HG03039 (cell line): ENCODE measurements around the gene PPP6R1.

Experiments used
- ATAC-seq: cut with Tn5 transposase; IDR thresholded peaks from one replicate; pipeline ENCODE4 v1.9.1; 2021; ENCODE audit warnings: mild to moderate bottlenecking, moderate library complexity; ENCODE audit not compliant: unreplicated experiment

Gene PPP6R1

DNA sequence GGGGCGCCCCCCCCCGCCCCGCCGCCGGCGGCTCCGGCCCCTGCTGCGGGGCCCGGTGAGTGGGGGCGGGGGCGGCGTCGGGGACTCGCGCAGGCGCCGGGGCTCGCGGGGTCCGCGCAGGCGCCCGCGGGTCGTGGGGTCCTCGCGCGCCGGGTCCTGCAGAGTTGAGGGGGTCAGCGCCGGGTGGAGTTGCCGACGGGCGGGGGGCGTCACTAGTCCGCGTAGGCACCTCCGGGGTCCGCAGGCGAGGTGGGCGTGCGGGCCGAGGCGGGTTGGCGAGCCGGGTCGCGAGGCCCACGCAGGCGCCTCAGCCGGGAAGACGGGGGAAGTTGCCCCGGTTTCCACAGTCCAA is 365 bp downstream of the PPP6R1 start:
- peak; percentile 15 for ATAC-seq

- ATAC-seq, result no peak
These were observed 1.1 kb downstream of the PPP6R1 start for GRCh38 chr19:55257461-55258420.

GRCh38 chr19:55256562-55257460 is 2.0 kb downstream of the PPP6R1 start:
- ATAC-seq, result no peak

GRCh38 chr19:55255618-55256423 is 3.0 kb downstream of the PPP6R1 start:
- ATAC-seq, result no peak

- no peak for ATAC-seq
These were observed 4.2 kb downstream of the PPP6R1 start for GRCh38 chr19:55254625-55254977.

DNA sequence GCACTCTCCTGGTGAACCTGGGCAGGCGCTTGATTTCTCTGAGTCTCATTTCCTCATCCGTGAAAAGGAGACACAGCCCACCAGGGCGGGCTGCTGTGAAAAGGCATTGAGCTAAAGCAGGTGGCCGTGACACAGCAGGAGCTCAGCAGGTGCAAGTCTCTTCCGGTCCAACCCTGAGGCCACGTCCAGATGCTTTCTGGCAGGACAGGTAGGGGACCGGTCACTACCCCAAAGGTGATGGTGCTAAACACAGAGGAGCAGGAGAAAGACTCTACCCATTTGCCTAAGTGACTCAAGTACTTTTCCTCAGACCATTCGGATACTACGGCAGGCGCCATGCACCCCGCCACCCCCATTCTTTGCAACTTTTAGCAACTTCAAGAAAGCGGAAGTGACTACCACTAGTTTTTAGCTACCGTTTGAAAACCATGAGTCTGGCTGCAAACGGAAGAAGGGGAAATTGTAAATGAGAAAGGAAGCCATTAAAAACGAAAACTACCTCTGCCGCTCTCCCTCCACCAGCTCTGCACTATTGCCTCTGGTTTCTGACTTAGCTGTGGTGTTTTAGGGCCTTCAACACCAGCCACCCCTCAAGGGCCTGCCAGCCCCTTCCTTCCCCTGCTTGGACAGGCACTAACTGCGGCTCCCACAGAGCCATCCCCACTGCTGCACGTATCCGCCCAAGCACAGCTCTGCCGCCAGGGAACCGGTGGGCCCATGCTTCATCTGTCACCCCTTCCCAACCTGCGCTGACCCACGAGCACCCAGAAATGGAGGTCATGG is 4.8 kb downstream of the PPP6R1 start:
- no peak for ATAC-seq

GRCh38 chr19:55252760-55253663 is 5.8 kb downstream of the PPP6R1 start:
- ATAC-seq, result no peak

DNA sequence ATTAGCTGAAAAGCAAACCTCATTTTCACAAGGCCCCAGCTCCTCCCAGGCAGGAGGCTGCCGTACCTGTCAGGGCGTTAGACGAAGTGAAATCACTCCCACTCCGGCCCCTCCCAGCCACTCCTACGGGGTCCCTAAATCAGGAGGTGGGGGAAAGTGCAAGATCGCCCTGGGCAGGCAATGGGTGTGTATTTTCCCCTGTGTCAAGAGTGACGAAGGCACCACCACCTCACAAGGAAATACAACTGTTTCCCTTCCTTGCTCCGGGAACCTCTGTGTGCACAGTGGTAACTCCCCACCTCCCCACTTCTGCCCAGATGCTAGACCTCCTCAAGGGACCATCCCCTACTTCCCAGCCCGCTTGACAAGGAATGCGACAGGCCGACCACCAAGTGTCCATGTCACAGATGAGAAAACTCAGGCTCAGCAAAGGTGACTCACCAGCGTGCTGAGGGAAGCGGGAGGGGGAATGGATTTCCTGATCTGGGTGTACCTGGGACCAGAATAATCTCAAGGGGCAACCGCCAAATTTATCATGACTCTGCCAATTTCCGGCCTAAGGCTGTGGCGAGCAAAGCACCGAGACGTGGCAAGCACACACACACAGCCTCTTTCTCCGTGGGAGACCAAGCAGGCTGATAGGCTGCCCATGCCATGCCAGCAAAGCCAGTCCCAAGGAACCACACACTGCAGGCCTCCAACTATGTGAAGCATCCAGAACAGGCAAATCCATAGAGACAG is 7.3 kb downstream of the PPP6R1 start:
- no peak for ATAC-seq

- no peak for ATAC-seq
These were observed 8.4 kb downstream of the PPP6R1 start for GRCh38 chr19:55250262-55251036.

- ATAC-seq, result no peak
These were observed 9.0 kb downstream of the PPP6R1 start for GRCh38 chr19:55249841-55250240.

DNA sequence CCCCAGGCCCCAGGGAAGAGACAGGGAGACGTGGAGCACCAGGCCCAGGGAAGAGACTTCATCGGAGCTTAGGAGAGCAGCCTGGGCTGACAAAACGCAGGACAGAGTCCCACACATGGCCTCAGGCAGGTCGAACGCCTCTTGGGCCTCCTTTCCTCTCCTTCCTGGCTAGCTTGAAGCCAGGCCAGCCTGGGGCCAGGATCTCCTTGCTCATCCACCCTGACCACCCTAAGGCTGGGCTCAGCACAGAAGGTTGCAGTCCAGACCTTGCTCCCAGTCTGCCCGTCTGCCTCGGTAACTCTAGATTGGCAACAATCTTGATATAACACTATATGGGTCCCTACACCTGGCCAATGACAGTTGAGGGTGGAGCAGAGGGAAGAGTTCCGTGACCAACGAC is 10.1 kb downstream of the PPP6R1 start:
- ATAC-seq, result no peak

GRCh38 chr19:55248166-55248675 is 10.6 kb downstream of the PPP6R1 start:
- no peak for ATAC-seq

DNA sequence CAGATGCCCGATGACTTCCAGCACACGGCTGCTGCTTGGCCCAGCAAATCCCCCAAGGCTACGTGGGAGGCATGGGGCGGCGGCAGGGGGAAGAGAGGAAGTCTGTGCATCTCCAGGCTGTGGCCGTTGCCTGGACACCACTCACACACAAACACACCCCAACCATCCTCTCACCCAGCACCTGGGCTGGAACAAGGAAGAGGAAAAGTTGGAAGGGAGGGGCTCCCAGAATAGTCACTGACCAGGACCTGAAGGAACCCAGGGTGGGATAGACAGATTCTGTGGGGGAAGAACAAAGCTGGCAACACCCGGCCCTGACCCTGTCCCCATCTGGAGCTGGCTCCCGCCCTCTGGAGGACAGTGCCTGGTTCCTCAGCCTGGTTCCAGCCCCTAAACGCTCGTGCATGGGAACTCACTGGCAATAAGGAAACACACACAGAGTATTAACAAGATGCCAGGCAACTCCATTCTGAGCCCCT is 11.2 kb downstream of the PPP6R1 start:
- ATAC-seq, result no peak

GRCh38 chr19:55246462-55247451 is 12.1 kb downstream of the PPP6R1 start:
- no peak for ATAC-seq

DNA sequence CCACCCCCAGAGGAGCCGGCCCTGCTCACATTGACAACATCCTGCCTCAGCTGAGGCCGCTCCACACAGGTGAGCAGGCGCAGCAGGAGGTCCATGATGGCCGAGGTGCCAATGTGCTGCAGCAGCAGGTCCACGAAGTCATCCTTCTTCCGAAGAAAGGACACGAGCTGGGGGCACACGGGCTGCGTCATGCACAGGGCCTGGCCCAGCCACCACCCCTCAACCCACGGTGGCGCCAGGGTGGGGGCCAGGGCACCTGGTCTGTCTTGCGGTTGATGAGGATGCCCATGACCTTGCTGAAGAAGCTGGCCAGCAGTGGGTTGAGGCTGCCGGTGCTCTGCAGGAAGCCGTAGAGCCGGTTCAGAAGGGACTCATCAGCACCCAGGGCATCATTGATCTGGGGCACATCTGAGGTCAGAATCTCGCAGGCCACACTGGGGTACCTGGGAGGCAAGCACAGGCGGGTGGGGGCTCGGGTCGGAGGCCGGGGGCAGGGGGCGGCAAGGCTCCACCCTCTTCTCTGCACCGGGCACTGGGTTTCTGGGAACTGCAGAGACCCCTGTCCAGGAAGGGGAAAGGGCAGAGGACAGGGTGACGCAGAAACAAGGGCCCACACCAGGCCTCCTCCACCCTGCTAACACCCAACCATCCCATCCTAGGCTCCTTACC is 13.4 kb downstream of the PPP6R1 start:
- no peak for ATAC-seq
